GM18519 (cell line): ENCODE results near the gene HOXB2.

Experiments
- ATAC-seq: cut with Tn5 transposase; IDR thresholded peaks from one replicate; pipeline ENCODE4 v1.9.1; 2021; ENCODE audit warnings: mild to moderate bottlenecking, moderate library complexity; ENCODE audit not compliant: unreplicated experiment, low FRiP score

Gene HOXB2

DNA sequence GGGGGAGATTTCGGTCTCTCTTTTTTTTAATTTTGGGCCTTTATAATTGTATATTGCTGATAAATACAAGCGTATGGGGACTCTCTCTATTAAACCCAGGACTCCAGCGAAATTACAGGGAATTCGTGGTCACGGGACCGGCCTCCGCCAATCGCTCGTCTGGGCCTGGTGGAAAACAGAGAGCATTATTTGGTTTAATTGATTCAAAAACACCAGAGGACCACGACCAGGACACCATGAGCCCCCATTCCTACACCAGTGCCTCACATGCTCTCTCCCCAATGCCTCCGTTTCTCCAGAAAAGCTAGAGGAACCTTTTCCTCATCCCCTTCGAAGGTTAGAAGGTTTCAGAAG lies at the start of gene HOXB2:
TSS of gene HOXB2 (minus strand) at position 88 of the 354 bp plus-strand sequence. CDS start 198 bp downstream, outside the sequence.
- no peak for ATAC-seq

DNA sequence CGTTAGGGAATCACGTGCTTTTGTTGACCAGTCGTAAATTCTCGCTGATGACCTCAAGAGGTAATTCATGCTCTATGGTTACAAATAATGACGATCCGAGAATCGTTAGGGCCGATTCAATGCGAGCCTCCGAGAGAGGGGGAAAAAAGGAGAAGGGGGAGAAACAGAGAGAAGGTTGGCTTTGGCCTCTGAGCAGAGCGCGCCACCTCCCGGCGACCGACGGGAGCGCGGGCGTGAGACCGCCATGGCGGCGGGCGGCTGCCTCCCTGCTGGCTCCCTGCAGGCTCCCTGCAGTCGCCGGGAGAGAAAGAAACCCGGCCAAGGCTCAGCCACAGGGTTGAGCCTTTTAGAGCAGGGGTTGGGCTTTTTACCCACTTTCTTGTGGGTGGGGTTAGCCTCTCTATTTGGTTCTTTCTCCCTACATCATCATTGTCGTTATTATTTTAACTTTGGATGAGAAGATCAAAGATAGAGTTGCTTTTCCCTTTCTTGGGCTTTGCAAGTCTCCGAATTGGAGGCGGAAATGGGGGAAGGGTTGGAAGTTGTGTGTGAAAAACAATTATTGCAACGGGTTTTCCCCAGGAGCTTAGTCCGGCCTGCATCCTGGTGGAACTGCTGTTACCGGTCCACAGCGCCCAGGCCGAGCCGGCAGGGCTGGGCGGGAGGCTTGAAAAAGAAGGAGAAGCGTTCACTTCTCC lies 49.1 kb upstream of the HOXB2 start:
- ATAC-seq, result no peak

- ATAC-seq, result no peak
These were observed 48.4 kb upstream of the HOXB2 start, which contains the start of gene HOXB5 for GRCh38 chr17:48593126-48593829. TSS of gene HOXB5 (minus strand) at chr17:48593779. CDS start at chr17:48593682, 97 bp downstream.

DNA sequence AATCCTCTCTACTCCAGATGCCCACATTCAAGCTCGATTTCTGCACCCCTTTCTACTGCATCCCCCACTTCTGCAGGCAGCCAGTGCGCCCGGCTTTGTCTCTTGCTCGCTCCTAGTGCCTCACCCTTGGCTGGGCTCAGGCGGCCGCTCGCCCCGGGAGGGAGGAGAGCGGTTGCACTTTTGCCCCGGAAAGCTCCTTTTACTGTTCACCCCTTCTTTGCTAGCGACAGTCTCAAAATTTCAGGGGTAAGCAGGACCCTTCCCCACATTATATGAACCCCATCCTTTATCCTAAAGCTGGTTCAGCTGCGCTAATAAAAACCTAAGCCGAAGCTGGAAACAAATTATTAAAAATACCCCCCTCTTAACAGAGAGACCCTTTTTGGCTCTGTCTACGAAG lies 47.7 kb upstream of the HOXB2 start:
- ATAC-seq, result no peak

- ATAC-seq, result no peak
These were observed 47.2 kb upstream of the HOXB2 start for GRCh38 chr17:48592057-48592514.

GRCh38 chr17:48591255-48592056 lies 46.5 kb upstream of the HOXB2 start:
- ATAC-seq, result no peak

DNA sequence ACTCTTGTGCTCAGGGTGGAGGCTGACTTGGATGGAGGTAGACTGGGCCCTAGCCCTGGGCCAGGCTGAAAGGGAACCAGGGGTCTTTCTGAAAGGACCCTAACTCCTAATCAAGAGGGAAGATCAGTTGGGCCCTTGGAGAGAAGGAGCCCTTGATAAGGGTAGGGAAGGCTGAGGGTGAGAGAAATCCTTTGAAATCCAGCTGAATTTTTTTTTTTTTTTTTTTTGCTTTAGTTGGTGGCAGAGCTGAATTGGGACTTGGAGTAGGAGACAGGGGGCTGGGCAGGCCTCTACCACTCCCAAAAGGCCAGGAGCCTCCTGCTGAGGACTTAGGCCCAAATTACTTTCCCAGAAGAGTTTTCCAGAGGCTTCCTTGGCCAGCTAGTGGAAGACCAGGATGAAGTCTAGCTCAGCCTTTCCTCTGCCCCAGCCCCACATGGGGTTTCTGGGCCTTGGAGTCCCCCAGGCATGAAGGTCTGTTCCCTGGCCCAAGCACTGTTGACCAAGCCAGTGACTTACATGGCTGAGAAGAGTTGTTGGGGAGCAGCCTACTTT lies 45.8 kb upstream of the HOXB2 start:
- no peak for ATAC-seq

DNA sequence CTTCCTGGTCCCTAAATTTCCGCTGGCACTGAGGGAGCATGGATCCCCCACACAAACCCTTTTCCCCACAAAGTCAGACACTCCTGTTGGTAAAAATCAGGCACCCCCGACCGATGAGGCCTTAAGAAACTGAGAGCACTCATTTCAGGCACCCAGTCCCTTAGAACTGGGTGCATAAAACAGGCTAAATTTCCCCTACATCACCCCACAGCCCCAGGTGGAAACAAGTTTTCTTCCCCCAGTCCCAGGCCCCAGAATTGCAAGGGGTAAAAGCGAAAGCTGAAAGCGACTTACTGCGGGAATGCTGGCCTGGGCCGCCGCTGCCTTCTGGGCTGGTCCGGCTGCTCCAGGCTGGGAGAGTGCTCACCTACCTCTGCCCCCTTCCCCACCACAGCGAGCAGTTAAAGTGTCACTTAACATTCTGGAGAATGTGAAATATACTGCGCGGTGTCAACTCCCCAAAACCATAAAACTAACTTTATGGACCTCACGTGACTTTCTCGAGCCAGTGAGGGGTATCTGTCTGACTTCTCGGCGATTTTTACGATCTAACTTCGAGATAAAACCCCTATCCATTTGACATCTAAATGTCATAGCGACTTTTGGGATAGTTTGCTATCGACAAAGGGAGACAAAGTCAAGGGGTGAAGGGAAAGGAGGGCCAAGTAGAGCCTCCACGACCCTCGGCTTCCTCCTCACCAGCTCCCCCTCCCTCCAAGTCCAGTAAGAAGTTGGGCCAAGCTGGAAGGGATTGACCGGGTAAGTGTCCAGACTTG lies 45.1 kb upstream of the HOXB2 start, which contains the start of gene HOXB3:
TSS of gene HOXB3 (minus strand) at position 411 of the 776 bp plus-strand sequence. CDS start 37,767 bp downstream, outside the sequence.
- ATAC-seq, result no peak

GRCh38 chr17:48589060-48589830 lies 44.3 kb upstream of the HOXB2 start:
- no peak for ATAC-seq

GRCh38 chr17:48588528-48588927 lies 43.6 kb upstream of the HOXB2 start:
- no peak for ATAC-seq

DNA sequence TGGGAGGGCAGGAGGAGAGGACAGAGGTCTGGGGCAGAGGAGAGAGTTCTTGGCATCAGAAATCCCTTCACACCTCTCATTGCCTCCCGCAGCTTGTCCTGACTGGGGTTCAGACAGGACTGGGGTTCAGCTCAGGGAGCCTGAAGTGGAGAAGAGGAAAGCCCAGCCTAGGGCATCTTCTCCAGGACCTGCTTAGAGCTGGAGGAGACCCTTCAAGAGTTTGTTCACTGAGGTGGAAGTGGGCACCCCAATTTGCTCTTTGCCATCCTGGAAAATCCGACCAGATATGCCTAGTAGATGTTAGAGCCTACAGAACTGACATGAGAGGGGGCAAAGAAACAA lies 43.1 kb upstream of the HOXB2 start:
- ATAC-seq, result no peak

DNA sequence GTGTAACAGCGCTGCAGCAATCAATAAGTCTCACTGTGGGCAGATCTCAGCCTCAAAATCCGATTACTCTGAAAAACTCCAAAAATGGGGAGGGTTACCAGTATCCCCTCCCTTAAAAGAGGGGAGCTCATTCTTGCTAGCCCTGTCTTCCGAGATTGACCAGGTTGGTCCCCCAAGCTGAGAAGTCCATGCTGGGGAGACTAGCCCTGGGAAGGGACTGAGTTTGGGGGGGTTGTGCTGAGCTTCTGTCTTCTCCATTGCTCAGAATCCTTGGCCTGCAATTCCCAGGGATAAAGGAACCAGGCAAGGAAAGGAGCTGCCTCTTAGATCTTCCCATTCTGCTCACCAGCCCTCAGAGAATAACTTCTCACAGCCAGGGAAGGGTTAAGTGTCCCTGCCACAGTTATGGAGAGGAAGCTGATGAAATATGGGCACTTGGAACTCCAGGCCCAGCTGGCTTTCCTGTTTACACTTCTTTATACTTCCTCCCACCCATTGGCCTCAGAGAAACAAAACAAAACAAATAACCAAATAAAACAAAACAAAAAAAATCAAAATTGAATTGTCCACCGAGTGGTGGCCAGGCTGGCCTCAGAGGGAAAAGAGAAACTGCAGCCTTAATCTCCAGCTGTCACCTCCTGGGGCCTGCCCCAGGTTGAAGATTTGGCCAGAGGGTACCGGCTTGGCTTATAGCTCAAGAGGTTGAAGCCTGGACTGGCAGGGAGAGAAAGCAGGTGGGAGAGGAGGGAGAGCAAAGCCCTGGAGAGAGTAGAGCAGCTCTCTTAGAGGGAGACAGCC lies 42.6 kb upstream of the HOXB2 start:
- no peak for ATAC-seq

- no peak for ATAC-seq
These were observed 41.7 kb upstream of the HOXB2 start for GRCh38 chr17:48586355-48587258.

DNA sequence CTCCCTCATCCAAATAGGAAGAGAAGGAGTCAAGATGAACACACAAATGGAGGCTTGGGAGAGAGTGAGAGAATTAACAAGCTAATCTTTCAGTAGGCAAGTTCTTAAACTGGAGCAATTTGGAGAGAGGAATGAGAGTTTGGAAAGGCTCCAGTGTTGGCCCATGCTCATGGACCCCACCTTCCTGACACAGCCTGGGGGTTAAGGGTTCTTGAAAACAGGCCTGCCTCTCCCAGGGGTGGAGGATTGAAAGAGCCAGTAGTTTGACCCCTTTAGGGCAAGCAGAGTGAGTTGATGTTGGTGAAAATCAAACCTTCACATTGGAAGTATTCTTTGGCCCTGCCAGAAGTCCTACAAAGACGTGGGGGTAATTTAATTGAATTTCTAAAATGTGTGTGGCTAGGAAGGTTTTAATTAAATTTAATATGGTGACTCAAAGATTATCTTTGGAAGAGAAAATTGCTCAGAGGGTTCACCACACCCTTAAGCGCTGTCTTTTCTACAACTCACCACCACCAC lies 39.4 kb upstream of the HOXB2 start:
- ATAC-seq, result no peak

- ATAC-seq, result no peak
These were observed 38.9 kb upstream of the HOXB2 start for GRCh38 chr17:48583708-48584222.

GRCh38 chr17:48582750-48583069 lies 37.8 kb upstream of the HOXB2 start:
- ATAC-seq, result no peak
